ENCODE data around the gene BID. TPM values are rescaled to one million over a fixed set of nuclear protein-coding genes. Genes with fewer than 3 reads are reported as not detected.

BID gene
- total RNA-seq, 2 donors from 2014 or later = 20.1 to 24.4 TPM

DNA sequence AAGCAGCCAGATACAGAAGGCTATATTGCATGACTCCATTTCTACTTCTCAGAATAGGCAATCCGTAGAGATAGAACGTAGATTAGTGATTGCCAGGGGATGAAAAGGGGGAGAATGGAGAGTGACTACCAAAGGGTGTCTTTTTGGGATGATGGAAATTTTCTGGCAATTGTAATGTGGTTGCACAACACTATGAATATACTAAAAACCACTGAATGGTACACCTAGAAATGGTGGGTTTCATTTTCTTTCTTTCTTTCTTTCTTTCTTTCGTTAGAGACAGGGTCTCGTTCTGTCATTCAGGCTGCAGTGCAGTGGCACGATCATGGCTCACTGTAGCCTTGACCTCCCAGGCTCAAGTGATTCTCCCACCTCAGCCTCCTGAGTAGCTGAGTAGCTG, 54.4 kb downstream of the BID start:
- Histone ChIP-seq H3K4me3 (ENCODE audit: low read length) (no peak overlapping the region), H3K9ac (ENCODE audit: extremely low read depth, low read length, poor library complexity, severe bottlenecking) (no peak overlapping the region), H3K27me3 (ENCODE audit: control insufficient read depth, insufficient read depth, low read length, poor library complexity, severe bottlenecking) (no peaks in the 10 kb centered on the region), H3K9me3 (ENCODE audit: control insufficient read depth, low read length) (no peaks in the 10 kb centered on the region), H3K27ac (ENCODE audit: low read depth, low read length) (no peak overlapping the region), H3K36me3 (ENCODE audit: control insufficient read depth, insufficient read depth, low read length) (no peaks in the 10 kb centered on the region), H3K4me1 (ENCODE audit: control insufficient read depth, insufficient read depth, low read length) (no peaks in the 10 kb centered on the region)
- WGBS, 2 experiments (ENCODE audit: insufficient coverage in 1 of 2, insufficient read length in 1 of 2) = 96 to 100% methylated on average over 4 to 5 of the region's 5 CpGs
- DNase-seq = no peak
- Mint-ChIP-seq H3K4me3 (no peak overlapping the region), H3K27me3 (ENCODE audit: insufficient read depth) (no peaks in the 10 kb centered on the region), H3K4me1 (peaks cover 2% of the 10 kb centered on the region), H3K27ac (no peak overlapping the region), H3K9me3 (no peaks in the 10 kb centered on the region), H3K36me3 (ENCODE audit: low read depth) (peaks cover 4% of the 10 kb centered on the region)
- TF ChIP-seq, protein P1, sequence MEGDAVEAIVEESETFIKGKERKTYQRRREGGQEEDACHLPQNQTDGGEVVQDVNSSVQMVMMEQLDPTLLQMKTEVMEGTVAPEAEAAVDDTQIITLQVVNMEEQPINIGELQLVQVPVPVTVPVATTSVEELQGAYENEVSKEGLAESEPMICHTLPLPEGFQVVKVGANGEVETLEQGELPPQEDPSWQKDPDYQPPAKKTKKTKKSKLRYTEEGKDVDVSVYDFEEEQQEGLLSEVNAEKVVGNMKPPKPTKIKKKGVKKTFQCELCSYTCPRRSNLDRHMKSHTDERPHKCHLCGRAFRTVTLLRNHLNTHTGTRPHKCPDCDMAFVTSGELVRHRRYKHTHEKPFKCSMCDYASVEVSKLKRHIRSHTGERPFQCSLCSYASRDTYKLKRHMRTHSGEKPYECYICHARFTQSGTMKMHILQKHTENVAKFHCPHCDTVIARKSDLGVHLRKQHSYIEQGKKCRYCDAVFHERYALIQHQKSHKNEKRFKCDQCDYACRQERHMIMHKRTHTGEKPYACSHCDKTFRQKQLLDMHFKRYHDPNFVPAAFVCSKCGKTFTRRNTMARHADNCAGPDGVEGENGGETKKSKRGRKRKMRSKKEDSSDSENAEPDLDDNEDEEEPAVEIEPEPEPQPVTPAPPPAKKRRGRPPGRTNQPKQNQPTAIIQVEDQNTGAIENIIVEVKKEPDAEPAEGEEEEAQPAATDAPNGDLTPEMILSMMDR (conservative IDR thresholded peaks at IDR 0.05) = no peak

DNA sequence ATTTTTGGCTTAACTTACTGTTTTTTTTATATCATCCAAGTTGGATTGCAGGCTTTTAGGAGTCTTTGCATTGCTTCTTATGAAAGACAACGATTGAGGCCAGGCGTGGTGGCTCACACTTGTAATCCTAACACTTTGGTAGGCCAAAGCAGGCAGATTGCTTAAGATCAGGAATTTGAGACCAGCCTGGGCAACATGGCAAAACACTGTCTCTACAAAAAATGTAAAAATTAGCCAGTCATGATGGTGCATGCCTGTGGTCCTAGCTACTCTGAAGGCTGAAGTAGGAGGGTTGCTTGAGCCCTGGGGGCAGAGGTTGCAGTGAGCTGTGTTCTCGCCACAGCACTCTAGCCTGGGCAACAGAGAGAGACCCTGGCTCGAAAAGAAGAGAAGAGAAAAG, 56.6 kb downstream of the BID start:
- TF ChIP-seq, protein P1 (conservative IDR thresholded peaks at IDR 0.05) = no peak
- peaks cover 11% of the 10 kb centered on the region for H3K36me3 Mint-ChIP-seq (ENCODE audit: low read depth)
- H3K36me3 ChIP-seq (ENCODE audit: control insufficient read depth, insufficient read depth, low read length) = peaks cover 4% of the 10 kb centered on the region
- H3K27ac Mint-ChIP-seq = peak overlapping the region; percentile 80
- no peaks in the 10 kb centered on the region for H3K9me3 Mint-ChIP-seq
- H3K4me3 Mint-ChIP-seq = no peak overlapping the region
- H3K27me3 Mint-ChIP-seq (ENCODE audit: insufficient read depth) = no peaks in the 10 kb centered on the region
- H3K4me3 ChIP-seq (ENCODE audit: low read length) = no peak overlapping the region
- H3K4me1 Mint-ChIP-seq = peaks cover 2% of the 10 kb centered on the region
- WGBS, 2 experiments (ENCODE audit: insufficient coverage in 1 of 2, insufficient read length in 1 of 2) = 91 to 96% methylated on average over 4 of the region's 4 CpGs
- no peak for DNase-seq
- H3K9me3 ChIP-seq (ENCODE audit: control insufficient read depth, low read length) = no peaks in the 10 kb centered on the region
- no peak overlapping the region for H3K27ac ChIP-seq (ENCODE audit: low read depth, low read length)
- no peaks in the 10 kb centered on the region for H3K27me3 ChIP-seq (ENCODE audit: control insufficient read depth, insufficient read depth, low read length, poor library complexity, severe bottlenecking)
- no peaks in the 10 kb centered on the region for H3K4me1 ChIP-seq (ENCODE audit: control insufficient read depth, insufficient read depth, low read length)
- H3K9ac ChIP-seq (ENCODE audit: extremely low read depth, low read length, poor library complexity, severe bottlenecking) = no peak overlapping the region

DNA sequence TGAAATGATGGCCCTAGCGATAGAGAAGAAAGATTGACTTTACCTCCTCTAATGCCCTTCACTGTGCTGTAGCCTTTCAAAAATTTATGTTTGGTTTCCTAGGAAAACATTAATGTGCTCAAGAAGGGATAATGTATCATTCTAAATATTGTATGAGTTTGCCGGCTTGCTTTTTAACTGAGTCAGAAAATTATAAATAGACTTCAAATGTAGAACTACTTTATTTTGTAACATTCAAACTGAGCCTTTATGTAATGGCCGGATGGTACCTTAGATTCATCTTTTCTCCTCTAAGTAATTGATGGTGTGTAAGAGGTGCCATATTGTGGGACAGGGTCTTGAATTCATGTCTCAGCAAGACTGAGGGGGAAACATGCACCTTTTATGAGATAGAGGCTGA, 57.7 kb downstream of the BID start:
- Mint-ChIP-seq H3K9me3 (no peaks in the 10 kb centered on the region), H3K27ac (no peak overlapping the region), H3K4me3 (no peak overlapping the region), H3K36me3 (ENCODE audit: low read depth) (peaks cover 17% of the 10 kb centered on the region), H3K27me3 (ENCODE audit: insufficient read depth) (no peaks in the 10 kb centered on the region), H3K4me1 (peaks cover 2% of the 10 kb centered on the region)
- Histone ChIP-seq H3K4me1 (ENCODE audit: control insufficient read depth, insufficient read depth, low read length) (no peaks in the 10 kb centered on the region), H3K27me3 (ENCODE audit: control insufficient read depth, insufficient read depth, low read length, poor library complexity, severe bottlenecking) (no peaks in the 10 kb centered on the region), H3K4me3 (ENCODE audit: low read length) (no peak overlapping the region), H3K27ac (ENCODE audit: low read depth, low read length) (no peak overlapping the region), H3K9ac (ENCODE audit: extremely low read depth, low read length, poor library complexity, severe bottlenecking) (no peak overlapping the region), H3K9me3 (ENCODE audit: control insufficient read depth, low read length) (no peaks in the 10 kb centered on the region), H3K36me3 (ENCODE audit: control insufficient read depth, insufficient read depth, low read length) (peaks cover 10% of the 10 kb centered on the region)
- TF ChIP-seq, protein P1 (conservative IDR thresholded peaks at IDR 0.05) = no peak
- no peak for DNase-seq
- WGBS, 2 experiments (ENCODE audit: insufficient coverage in 1 of 2, insufficient read length in 1 of 2) = 93% methylated on average over 3 of the region's 3 CpGs; no CpG with 5 or more reads in 1 of the 2 experiments
